Placental pericyte (primary cell): Measurements from ENCODE around the gene RAP2B. TPM values are rescaled to one million over a fixed set of nuclear protein-coding genes. Genes with fewer than 3 reads are reported as not detected.

Experiments
- total RNA-seq: library from RNA; depleted of rRNA; stranded (reverse); fragments of >200 nt; gene quantifications from 2 replicates; pipeline ENCODE4 v1.2.3, GENCODE V29; 2012

Gene RAP2B
- 21.2 and 28.3 TPM in 2 replicates for total RNA-seq

DNA sequence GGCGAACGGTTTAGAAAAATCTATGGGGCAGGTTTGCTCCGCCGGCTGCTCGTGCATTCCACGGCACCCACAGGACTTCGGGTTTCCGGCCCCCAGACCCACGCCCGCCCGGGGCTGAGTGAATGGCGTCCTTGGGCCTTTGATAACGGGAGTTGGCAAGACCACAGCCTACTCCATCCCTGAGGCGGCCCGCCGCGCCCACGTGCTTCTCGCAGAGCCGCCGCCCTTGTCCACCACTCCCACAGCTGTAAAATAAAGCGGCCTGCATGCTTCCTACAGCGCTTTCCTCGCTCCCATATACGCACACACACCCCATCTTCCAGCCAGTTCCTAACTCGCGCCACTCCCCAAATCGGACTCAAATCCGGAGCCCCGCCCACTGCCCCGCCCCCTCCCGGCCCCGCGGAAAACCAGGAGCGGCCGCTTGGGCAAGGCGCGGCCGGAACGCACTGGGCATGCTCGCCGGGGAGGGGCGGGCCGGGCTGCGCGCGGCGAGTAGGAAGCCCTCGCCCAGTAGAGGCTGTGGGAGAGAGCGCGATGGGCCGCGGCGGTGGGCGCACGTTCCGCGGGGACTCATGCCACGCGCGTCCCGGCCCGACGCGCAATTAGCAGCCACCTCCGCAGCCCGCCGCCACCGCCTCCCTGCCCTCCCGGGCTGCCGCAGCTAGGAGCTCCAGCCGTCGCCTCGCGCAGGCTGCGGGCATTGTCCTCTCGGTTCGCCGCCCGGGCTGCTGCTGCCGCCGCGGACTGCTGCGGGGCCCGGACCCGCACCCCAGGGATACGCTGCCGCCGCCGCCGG is at the start of gene RAP2B:
Gene RAP2B (plus strand): TSS at position 513 of the 799 bp plus-strand sequence. CDS start 468 bp downstream, outside the sequence.

